Bone marrow (tissue), 2 donors: ENCODE data around the gene GPM6B.
"Not testable (repeated sequence)": the region's sequence is repeated elsewhere in the genome, so short reads cannot be mapped to it uniquely, and the experiment has no call there.

Experiments used
- DNase-seq, 2 donors: peaks; one replicate each; lab custom pipeline; 2025; lab: John Stamatoyannopoulos, UW

Gene GPM6B

DNA sequence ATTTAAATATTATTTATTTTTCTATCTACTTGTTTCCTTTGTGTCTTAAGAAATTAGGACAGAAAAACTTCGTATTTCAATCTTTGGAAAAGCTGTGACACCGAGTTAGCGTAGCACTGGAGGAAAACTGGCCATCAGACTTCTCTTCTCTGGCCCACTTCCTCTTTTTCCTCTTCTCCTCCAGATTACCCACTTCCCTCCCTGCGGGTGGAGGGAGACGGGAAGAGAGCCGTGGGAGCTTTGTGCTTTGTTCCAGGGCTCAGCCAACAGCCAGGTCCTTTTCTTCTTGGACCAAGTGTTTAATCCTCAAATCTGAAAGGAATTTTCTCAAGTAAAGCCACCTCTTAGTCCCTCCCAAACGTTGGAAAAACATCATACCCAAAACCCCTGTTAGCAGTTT lies 52.6 kb downstream of the GPM6B start:
- DNase-seq: no peak

GRCh38 chrX:13763489-13763888 lies 53.4 kb downstream of the GPM6B start:
- DNase-seq: no peak

GRCh38 chrX:13761606-13762414 lies 55.1 kb downstream of the GPM6B start:
- no peak for DNase-seq

DNA sequence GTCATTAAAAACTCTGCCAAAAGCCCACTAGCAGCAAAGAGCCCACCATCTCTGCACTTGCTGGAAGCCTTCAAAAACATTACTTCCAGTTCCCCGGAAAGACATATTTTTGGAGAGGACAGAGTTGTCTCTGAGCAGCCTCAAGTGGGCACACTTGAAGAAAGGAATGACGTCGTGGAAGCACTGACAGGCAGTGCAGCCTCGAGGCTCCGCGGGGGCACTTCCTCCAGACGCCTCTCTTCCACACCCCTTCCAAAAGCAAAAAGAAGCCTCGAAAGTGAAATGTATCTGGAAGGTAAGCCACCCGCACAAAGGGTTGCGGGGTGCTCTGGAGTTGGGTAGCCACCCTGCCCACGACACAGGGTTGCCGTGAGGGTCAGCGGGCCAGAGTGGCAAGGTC lies 56.5 kb downstream of the GPM6B start:
- no peak for DNase-seq

DNA sequence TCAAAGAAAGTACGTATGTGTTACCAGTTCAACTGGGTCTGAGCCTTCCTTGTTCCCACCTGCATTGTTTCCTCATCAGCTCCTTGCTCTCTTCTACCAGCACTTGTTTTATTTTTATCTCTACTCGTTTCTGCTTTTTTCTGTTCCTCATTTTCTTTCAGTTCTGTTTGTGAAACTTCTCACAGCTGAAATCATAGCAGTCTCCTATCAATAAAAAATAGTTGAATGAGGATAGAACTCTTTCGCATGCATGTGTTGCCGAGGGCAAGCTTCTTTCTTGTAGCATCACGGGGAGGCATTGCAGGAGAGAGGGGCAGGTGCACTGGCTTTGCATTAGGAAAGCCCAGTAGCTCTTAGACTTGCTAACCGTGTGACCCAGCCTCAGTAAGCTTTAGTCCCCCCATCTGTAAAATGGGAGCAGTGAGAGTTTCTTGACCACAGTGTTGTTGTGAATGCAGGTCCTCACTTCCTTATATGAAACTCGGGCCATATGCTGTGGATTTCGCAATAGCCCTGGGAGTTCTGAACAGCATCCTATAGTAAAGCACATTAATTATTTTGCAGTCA lies 57.7 kb downstream of the GPM6B start:
- DNase-seq: peak in 1 of 2 donors; percentile 32

GRCh38 chrX:13756381-13756780 lies 60.5 kb downstream of the GPM6B start:
- DNase-seq: no peak

GRCh38 chrX:13755254-13755653 lies 61.6 kb downstream of the GPM6B start:
- no peak for DNase-seq

DNA sequence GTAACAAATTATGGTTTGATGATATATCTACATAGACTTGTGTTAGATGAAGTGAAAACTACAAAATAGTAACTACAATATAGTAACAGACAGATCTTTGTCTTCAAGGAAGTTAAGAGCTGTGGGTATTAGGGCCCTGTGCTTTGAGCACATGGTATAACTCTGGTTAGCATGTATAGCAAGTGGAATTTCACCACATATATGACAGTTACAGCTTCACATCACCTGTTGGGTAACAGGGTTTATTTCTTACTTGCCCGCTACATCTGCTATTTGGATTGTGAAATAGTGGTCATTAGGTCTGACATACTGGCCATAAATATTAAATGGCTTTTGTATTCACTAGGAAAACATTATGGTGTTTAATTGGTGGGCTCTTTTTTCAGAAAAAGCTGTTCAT lies 62.1 kb downstream of the GPM6B start:
- no peak for DNase-seq

- no peak for DNase-seq
Measured at GRCh38 chrX:13752646-13753045, 64.2 kb downstream of the GPM6B start.

DNA sequence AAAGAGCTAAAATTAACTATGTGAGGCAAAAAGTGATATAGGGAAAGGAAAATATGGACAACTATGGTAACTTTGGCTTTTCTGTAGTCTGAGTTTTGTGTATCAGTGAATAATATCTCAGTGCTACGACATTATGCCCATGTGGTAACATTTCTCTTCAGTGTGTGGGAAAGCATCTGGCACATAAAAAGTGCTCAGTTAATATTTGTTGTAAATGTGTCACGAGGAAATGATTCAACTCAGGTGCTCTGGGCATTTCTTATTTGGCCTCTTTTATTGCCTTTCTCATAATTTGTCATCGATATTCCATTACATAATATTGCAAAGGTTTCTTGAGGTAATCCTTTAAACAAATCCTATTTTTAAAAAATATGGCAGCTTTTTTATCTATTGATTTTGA lies 64.8 kb downstream of the GPM6B start:
- DNase-seq: no peak

DNA sequence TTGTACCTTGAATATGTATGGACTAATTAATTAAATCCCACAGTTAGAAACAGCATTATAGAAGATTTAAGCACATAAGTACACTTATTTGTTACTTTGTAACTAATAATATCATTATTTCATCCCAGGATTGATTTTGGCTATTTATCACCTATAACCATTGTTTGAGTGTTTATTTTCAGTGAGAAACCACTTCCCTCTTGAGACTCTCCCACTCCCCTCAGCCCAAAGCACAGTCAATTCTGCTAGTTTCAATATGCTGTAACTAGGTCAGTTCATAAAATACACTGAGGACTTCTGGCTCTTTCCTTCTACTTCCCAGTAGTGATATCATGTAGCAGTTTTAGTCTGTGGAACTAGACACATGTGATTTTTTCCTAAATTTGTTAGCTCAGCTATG lies 66.1 kb downstream of the GPM6B start:
- DNase-seq: no peak

- peak in 1 of 2 donors; percentile 16 for DNase-seq
Measured at GRCh38 chrX:13750204-13750603, 66.7 kb downstream of the GPM6B start.

DNA sequence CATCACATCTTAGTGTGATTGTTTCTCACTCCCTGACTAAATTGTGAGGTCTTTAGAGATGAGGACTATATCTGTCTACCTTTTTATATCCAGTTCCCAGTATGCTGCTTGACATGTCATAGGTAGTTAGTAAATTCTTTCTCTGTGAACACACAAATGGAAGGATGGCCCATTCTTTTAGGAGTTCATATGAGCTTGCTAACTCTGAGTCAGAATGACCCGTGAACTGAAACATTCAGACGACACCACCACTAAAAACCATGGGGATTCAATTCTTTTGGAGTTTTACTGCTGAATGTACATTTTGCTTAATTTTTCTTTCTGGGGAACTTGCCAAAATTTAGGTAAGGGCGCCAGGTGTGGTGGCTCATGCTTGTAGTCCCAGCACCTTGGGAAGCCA lies 68.4 kb downstream of the GPM6B start:
- no peak for DNase-seq

GRCh38 chrX:13747836-13748235 lies 69.1 kb downstream of the GPM6B start:
- peak in 1 of 2 donors; percentile 11 for DNase-seq

DNA sequence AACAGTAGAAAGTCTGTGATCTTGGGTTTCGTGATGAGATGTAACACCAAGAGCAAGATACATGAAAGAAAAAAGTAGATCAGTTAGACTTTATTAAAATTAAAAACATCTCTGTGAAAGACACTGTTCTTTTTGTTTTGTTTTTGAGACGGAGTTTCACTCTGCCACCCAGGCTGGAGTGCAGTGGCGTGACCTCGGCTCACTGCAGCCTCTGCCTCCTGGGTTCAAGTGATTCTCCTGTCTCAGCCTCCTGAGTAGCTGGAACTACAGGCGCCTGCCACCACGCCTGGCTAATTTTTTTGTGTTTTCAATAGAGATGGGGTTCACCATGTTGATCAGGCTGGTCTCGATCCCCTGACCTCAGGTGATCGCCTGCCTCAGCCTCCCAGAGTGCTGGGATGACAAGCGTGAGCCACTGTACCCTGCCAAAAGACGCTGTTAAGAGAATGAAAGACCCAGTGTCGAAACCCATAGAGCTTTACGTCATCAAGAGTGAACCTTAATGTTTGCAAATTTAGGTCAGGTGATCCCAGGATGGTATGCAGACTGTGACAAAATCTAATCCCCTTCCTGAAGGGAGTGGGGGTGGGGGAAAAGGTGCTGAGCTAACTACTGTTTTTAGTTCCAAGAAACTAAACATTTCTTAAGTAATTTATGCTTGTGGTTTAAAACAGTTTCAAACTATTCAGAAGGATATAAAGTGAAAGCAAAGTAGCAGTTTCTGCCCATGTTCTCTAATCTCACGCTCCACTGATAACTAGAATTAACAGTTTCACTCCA lies 74.3 kb downstream of the GPM6B start:
- no peak for DNase-seq

GRCh38 chrX:13741695-13742094 lies 75.2 kb downstream of the GPM6B start:
- no peak for DNase-seq

DNA sequence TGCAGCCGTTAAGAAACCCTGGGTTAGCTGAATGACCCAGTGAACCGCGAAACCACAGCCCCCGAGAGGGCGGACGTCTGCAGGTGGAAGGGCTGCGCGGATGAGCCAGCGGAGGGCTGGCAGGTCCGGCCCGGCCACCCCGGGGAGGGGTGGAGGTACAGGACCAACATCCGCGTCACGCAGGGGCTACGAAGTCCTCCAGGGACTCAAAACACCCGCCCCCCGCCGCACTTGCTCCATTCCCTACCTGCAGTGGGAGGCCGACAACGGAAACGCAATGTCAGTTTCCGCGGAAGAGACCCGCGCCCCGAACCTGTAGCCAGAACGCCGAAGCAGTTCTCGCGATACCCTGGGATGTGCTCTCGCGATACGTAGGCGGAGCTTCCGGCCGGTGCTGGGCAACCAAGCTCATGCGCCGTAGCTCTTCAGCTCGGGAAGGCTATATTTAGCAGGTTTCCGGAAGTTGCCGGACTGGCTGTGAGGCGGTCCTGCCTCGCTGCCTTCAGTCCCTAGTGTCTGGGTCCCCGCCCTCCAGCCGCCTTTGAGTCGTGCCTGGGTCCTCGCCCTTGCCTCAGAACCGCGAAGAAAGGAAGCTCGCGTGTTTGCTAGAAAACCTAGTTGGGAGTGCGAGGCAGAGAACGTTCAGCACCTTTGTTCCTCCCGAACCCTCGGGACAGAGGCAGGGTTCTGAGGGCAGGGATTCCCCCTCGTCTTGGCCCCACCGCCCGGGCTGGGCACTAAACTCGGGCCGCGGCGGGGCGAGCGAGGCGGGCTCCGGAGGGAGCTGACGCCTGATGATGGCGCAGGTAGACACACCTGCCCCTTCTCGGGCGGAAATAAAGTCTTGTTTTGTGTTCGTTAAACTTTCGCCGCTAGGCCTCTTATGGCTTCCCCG lies 82.4 kb downstream of the GPM6B start, which contains the start of the genes OFD1 and TRAPPC2:
TSS of gene OFD1 (plus strand) at position 471 of the 895 bp plus-strand sequence. CDS start at position 795, 324 bp downstream.
TSS of gene TRAPPC2 (minus strand) at position 343 of the 895 bp plus-strand sequence. CDS start 14,657 bp downstream, outside the sequence.
- peak; percentile 56 to 70 for DNase-seq

DNA sequence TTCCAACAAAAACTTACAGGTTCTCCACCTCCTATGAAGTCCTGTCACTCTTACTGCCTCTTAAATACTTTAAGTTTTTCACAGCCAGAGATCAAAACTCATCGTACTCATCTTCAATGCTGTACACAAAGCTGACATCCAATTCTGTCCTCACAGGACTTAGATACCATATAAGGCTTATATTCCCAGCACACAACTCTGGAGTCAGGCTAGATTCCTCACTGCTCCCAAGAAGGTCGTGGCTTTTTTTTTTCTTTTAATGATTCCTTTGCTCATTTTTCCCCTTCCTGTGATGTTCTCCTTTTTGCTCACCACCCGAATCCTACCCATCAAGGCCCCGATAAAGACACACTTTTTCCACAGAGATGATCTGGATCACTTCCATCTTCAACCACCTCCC lies 83.4 kb downstream of the GPM6B start:
- DNase-seq: no peak

DNA sequence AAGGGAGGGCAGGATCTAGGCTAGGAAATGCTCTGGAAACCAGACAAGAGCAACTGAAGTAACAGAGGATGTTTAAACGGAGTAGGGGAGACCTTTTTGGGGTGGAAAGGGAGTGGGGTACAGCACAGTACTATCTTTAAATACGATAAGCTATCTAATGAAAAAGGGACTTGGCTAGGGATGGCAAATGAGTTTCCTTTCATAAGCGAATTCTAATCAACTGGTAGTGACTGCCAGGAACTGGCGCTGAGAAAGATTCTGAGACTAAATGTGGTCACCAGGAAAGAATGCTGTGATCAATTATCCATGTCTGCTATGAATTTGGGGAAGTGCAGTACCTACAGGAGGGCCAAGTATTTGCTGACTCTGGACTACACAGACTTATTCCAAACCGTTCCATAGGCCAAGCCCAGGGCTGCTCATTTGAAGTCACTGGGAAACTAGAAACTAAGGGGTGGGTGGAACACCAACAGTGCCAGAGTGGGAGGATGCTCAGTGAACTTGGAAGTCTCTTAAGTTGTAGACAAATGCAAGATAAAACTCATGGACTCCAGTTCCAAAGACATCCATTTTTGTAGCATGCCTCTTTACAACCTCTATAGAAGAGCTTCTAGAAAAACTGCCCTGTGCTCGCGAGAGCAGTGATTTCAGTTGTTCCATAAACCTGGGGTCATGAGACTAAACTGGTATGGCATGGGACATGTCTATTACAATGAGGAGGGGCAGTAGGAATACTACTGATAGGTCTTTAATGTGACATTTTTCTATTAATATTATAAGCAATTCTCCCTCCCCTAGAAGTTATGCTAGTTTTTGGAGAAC lies 84.4 kb downstream of the GPM6B start:
- DNase-seq: no peak

GRCh38 chrX:13730523-13730922 lies 86.4 kb downstream of the GPM6B start:
- not testable (repeated sequence) for DNase-seq

DNA sequence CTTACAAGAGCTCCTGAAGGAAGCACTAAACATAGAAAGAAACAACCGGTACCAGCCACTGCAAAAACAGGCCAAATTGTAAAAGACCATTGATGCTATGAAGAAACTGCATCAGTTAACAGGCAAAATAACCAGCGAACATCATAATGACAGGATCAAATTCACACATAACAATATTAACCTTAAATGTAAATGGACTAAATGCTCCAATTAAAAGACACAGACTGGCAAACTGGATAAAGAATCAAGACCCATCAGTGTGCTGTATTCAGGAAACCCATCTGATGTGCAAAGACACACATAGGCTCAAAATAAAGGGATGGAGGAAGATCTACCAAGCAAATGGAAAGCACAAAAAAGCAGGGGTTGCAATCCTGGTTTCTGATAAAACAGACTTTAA lies 90.3 kb downstream of the GPM6B start:
- DNase-seq: not testable (repeated sequence)
